Endothelial cell of umbilical vein (primary cell): Measurements from ENCODE around the gene RHOB. TPM values are rescaled to one million over a fixed set of nuclear protein-coding genes. Genes with fewer than 3 reads are reported as not detected.

ENCODE experiments used
- BruUV-seq: library from RNA; stranded (reverse); fragments of 400-500 nt; replicated peaks from 2 replicates; lab custom pipeline; 2021; lab: Mats Ljungman, UMichigan
- CTCF ChIA-PET: fragments of 300-600, 350-600 bp; sonication (Branson Sonifier 250); formaldehyde crosslinking; loops from one replicate; lab custom pipeline; 2021; ENCODE audit warnings: antibody characterized with exemption, inconsistent platforms; lab: Charles Lee
- POLR2A ChIA-PET: fragments of 300-600, 350-600 bp; sonication (Branson Sonifier 250); formaldehyde crosslinking; loops from one replicate; lab custom pipeline; 2021; ENCODE audit warnings: antibody characterized with exemption, inconsistent platforms; lab: Charles Lee
- DNase-seq: peaks from one replicate; pipeline ENCODE4 v3.0.0-alpha.2; 2011; ENCODE audit warnings: low read depth, low spot score
- FAIRE-seq: peaks from 2 replicates; lab custom pipeline; 2011; peaks lifted over from hg19 to GRCh38; lab: Jason Lieb, UNC
- H2AFZ ChIP-seq: 2 replicates; pipeline ENCODE4 v1.6.0; 2012; ENCODE audit warnings: low read depth, low read length, control low read depth, inconsistent platforms
- H3K27ac ChIP-seq: 2 replicates; pipeline ENCODE4 v1.5.1; 2011; ENCODE audit warnings: low read depth, mild to moderate bottlenecking, control low read depth, low read length, moderate library complexity; ENCODE audit not compliant: insufficient read depth
- H3K27me3 ChIP-seq, 2 experiments: 2 replicates each; pipeline versions ENCODE4 v1.6.0 to v1.6.1; 2011; ENCODE audit warnings: low read length in 2 of 2, mixed read lengths in 1 of 2; ENCODE audit not compliant: control insufficient read depth in 2 of 2, insufficient read depth in 2 of 2
- H3K36me3 ChIP-seq, 2 experiments: 2 replicates in 1 of 2; 3 replicates in 1 of 2; pipeline ENCODE4 v1.5.1; 2011; ENCODE audit warnings: low read length in 2 of 2, mild to moderate bottlenecking in 1 of 2, moderate library complexity in 1 of 2; ENCODE audit not compliant: control insufficient read depth in 2 of 2, insufficient read depth in 2 of 2; ENCODE audit errors: extremely low read depth in 1 of 2
- H3K4me1 ChIP-seq: 3 replicates; pipeline ENCODE4 v1.5.1; 2011; ENCODE audit warnings: mild to moderate bottlenecking, low read length; ENCODE audit not compliant: control insufficient read depth, insufficient read depth; ENCODE audit errors: extremely low read depth
- H3K4me2 ChIP-seq: 2 replicates; pipeline ENCODE4 v1.6.1; 2011; ENCODE audit warnings: low read length, control low read depth, mixed read lengths; ENCODE audit not compliant: insufficient read depth
- H3K4me3 ChIP-seq, 3 experiments: fragments of 200-600 bp in 1 of 3; sonication (generic), shearing (Covaris generic) in 1 of 3; replicated peaks in 1 of 3; 2 replicates each; pipeline ENCODE4 v1.5.1; 2011 to 2016; ENCODE audit warnings: control low read depth in 3 of 3, low read length in 3 of 3, mild to moderate bottlenecking in 2 of 3, inconsistent platforms in 1 of 3, low read depth in 1 of 3, moderate library complexity in 1 of 3; ENCODE audit not compliant: insufficient read depth in 1 of 3
- H3K79me2 ChIP-seq: 2 replicates; pipeline ENCODE4 v1.6.0; 2012; ENCODE audit warnings: low read length, inconsistent platforms; ENCODE audit not compliant: control insufficient read depth, insufficient read depth
- H3K9ac ChIP-seq: replicated peaks from 2 replicates; pipeline ENCODE3; 2011; ENCODE audit warnings: low read length, control low read depth; ENCODE audit not compliant: insufficient read depth; ENCODE audit errors: extremely low read depth
- H3K9me1 ChIP-seq: replicated peaks from 3 replicates; pipeline ENCODE4 v1.6.0; 2011; ENCODE audit warnings: mild to moderate bottlenecking, low read length; ENCODE audit not compliant: control insufficient read depth, insufficient read depth; ENCODE audit errors: extremely low read depth
- H3K9me3 ChIP-seq: replicated peaks from 2 replicates; pipeline ENCODE4 v1.5.1; 2012; ENCODE audit warnings: low read length, inconsistent platforms; ENCODE audit not compliant: control insufficient read depth, insufficient read depth
- H4K20me1 ChIP-seq: replicated peaks from 2 replicates; pipeline ENCODE3; 2011; ENCODE audit warnings: mild to moderate bottlenecking, low read length; ENCODE audit not compliant: control insufficient read depth, insufficient read depth; ENCODE audit errors: extremely low read depth
- EZH2 ChIP-seq: IDR thresholded peaks from 2 replicates; pipeline ENCODE4 v1.6.1; 2012; ENCODE audit warnings: borderline replicate concordance, low read depth, mild to moderate bottlenecking, moderate library complexity, low read length, inconsistent platforms; ENCODE audit not compliant: severe bottlenecking
- FOS ChIP-seq: IDR thresholded peaks from 2 replicates; pipeline ENCODE4 v1.6.1; 2011; ENCODE audit warnings: mild to moderate bottlenecking, low read length, moderate library complexity, borderline replicate concordance; ENCODE audit not compliant: insufficient read depth
- GATA2 ChIP-seq: IDR thresholded peaks from 2 replicates; pipeline ENCODE4 v1.7.0; 2011; ENCODE audit warnings: low read depth, mild to moderate bottlenecking, moderate library complexity, mixed read lengths, low read length; ENCODE audit not compliant: insufficient read length, insufficient read depth
- JUN ChIP-seq: IDR thresholded peaks from 2 replicates; pipeline ENCODE4 v1.6.1; 2011; ENCODE audit warnings: borderline replicate concordance, low read depth; ENCODE audit not compliant: insufficient read length, insufficient read depth
- MAX ChIP-seq: IDR thresholded peaks from 2 replicates; pipeline ENCODE4 v1.6.1; 2011; ENCODE audit not compliant: insufficient read depth, insufficient read length
- MYC ChIP-seq: IDR thresholded peaks from one replicate; pipeline ENCODE4 v1.6.1; 2011; ENCODE audit warnings: mild to moderate bottlenecking, low read depth, low read length
- POLR2A ChIP-seq: IDR thresholded peaks from 2 replicates; pipeline ENCODE4 v1.6.1; 2012; ENCODE audit warnings: low read depth, mild to moderate bottlenecking, control low read depth, low read length
- POLR2AphosphoS5 ChIP-seq: IDR thresholded peaks from 2 replicates; pipeline ENCODE4 v1.6.1; 2012; ENCODE audit warnings: low read depth, mild to moderate bottlenecking, control low read depth, low read length, moderate library complexity; ENCODE audit not compliant: insufficient read depth
- dilution Hi-C: fragments of 300-500 bp; cut with MboI; formaldehyde crosslinking; loops from one replicate; pipeline ENCODE4 v1.15.0; 2019; ENCODE audit warnings: low sequenced_read_pairs; ENCODE audit not compliant: extremely low pct_ligation_motif_present
- intact Hi-C: fragments of 100-400 bp; cut with micrococcal nuclease; formaldehyde crosslinking; loops from one replicate; pipeline ENCODE4 v1.10.0; 2022
- polyA plus RNA-seq, 4 experiments: library from polyadenylated mRNA; depleted of rRNA in 3 of 4; stranded (reverse) in 3 of 4; unstranded in 1 of 4; fragments of >200 nt; gene quantifications; 2 replicates each; pipeline versions ENCODE4 v1.2.1 to v1.2.3, GENCODE V29; 2011 to 2012; ENCODE audit warnings: missing spikeins in 1 of 4
- total RNA-seq: library from RNA; stranded (reverse); gene quantifications from 2 replicates; pipeline ENCODE4 v1.2.3, GENCODE V29; 2021

RHOB gene
- total and polyA plus RNA-seq, 2 donors (not counting 3 experiments of a cell fraction or from before 2014, with no cell fraction given): 830 to 1,101 TPM

- Histone ChIP-seq H3K9me1 (no peaks in the 10 kb centered on the region), H4K20me1 (no peaks in the 10 kb centered on the region), H3K36me3 (no peaks in the 10 kb centered on the region), H3K9ac (no peak overlapping the region), H2AFZ (no peak overlapping the region), H3K4me2 (no peak overlapping the region), H3K9me3 (no peaks in the 10 kb centered on the region), H3K4me3 (no peak overlapping the region), H3K27me3 (peaks cover 8% of the 10 kb centered on the region in 2 experiments), H3K4me1 (no peaks in the 10 kb centered on the region), H3K27ac (no peak overlapping the region), H3K79me2 (no peaks in the 10 kb centered on the region)
- ChIA-PET POLR2A (interaction anchor here (1.4 to 1.5 kb wide), 2 partner anchors 19 to 28 kb away, joined by 3 to 6 read pairs; partner anchors contain the start of gene RHOB), CTCF (interaction anchor here (0.6 to 11.7 kb wide), 4 partner anchors 7 to 410 kb away, joined by 3 to 122 read pairs (median 6); no protein-coding TSS in a partner anchor)
- DNase-seq (peak; percentile 47), FAIRE-seq (peak; percentile 59)
- intact Hi-C loops (no loop called here), dilution Hi-C loops (no loop called here)
- no peak for TF ChIP-seq MAX
- no peak for TF ChIP-seq POLR2AphosphoS5
- TF ChIP-seq EZH2: no peak
- no peak for TF ChIP-seq JUN
- BruUV-seq: no TSS peak
These were observed 27.8 kb upstream of the RHOB start for GRCh38 chr2:20419007-20419576.

DNA sequence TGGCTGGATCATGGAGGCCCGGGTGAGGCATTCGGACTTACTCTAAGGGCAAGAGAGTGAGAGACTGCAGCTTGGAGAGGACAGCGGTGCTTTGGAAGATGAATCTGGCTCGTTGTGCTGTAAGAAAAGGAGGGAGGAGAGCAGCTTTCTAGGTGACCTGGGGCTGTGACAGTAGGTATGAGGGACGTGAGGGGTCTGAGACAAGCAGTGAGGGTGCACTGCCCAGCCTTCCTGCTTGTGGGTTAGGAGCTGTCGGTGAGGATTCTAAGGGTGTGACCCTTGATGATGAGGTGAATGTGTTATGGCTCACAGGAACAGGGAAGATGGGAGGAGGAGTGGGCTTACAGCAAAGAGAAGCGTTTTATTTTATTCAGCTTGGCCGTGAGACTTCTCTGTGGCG, 27.1 kb upstream of the RHOB start:
- peaks cover 8% of the 10 kb centered on the region in 2 experiments for H3K27me3 ChIP-seq
- no peak overlapping the region for H2AFZ ChIP-seq
- BruUV-seq: no TSS peak
- no peaks in the 10 kb centered on the region for H3K79me2 ChIP-seq
- H3K4me2 ChIP-seq: no peak overlapping the region
- no peaks in the 10 kb centered on the region for H4K20me1 ChIP-seq
- no peaks in the 10 kb centered on the region for H3K9me1 ChIP-seq
- H3K36me3 ChIP-seq: no peaks in the 10 kb centered on the region
- TF ChIP-seq MYC: no peak
- no peak for TF ChIP-seq POLR2AphosphoS5
- no peak for TF ChIP-seq POLR2A
- TF ChIP-seq GATA2: no peak
- no peak for TF ChIP-seq FOS
- H3K4me3 ChIP-seq: no peak overlapping the region
- ChIA-PET POLR2A (interaction anchor here (1.4 kb wide), 1 partner anchor 27 kb away, joined by 6 read pairs; the partner anchor contains the start of gene RHOB), CTCF (interaction anchor here (2.2 to 11.7 kb wide), 2 partner anchors 8 to 14 kb away, joined by 8 to 122 read pairs; no protein-coding TSS in a partner anchor)
- intact Hi-C loops (no loop called here), dilution Hi-C loops (no loop called here)
- H3K9me3 ChIP-seq: no peaks in the 10 kb centered on the region
- H3K27ac ChIP-seq: no peak overlapping the region
- FAIRE-seq: no peak
- no peak overlapping the region for H3K9ac ChIP-seq
- H3K4me1 ChIP-seq: peaks cover 5% of the 10 kb centered on the region
- DNase-seq: no peak
